ENCODE data around the gene MEI4.
"Not testable (repeated sequence)": the region's sequence is repeated elsewhere in the genome, so short reads cannot be mapped to it uniquely, and the experiment has no call there.

GRCh38 chr6:77833749-77834148 lies 180.9 kb downstream of the MEI4 start:
- TF ChIP-seq FOXP1 (CRISPR knock-in tag; IDR thresholded peaks at IDR 0.05; ENCODE audit: borderline replicate concordance); USF2 (CRISPR knock-in tag; IDR thresholded peaks at IDR 0.05); SP1 (CRISPR knock-in tag; conservative IDR thresholded peaks at IDR 0.05); CTCF (IDR thresholded peaks at IDR 0.05); IRF1 (CRISPR knock-in tag; IDR thresholded peaks at IDR 0.05); NFYB (CRISPR knock-in tag; conservative IDR thresholded peaks at IDR 0.05; ENCODE audit: low read depth); TEAD4 (CRISPR knock-in tag; IDR thresholded peaks at IDR 0.05); FOXP4 (CRISPR knock-in tag; IDR thresholded peaks at IDR 0.05); E2F5 (CRISPR knock-in tag; IDR thresholded peaks at IDR 0.05): not testable (repeated sequence)

All from WTC11 (cell line).